ENCODE measurements around the gene HERC5. TPM values are rescaled to one million over a fixed set of nuclear protein-coding genes. Genes with fewer than 3 reads are reported as not detected.
A peak's percentile ranks its signal among the peaks of the same experiment; 100 is the strongest.
"Not testable (repeated sequence)": the region's sequence is repeated elsewhere in the genome, so short reads cannot be mapped to it uniquely, and the experiment has no call there.

HERC5 gene
- total RNA-seq, 2 experiments from 2014 or later = 30.2 TPM

GRCh38 chr4:88524171-88524570, 67.3 kb downstream of the HERC5 start:
- H3K9me3 Mint-ChIP-seq (ENCODE audit: insufficient read depth) = no peaks in the 10 kb centered on the region
- peak overlapping the region; percentile 95 for H3K4me3 Mint-ChIP-seq
- peak overlapping the region; percentile 68 for H3K27ac Mint-ChIP-seq
- ATAC-seq (no peak), DNase-seq (no peak)
- POLR2A ChIA-PET = interaction anchor here (0.7 to 1.7 kb wide), 2 partner anchors 67 to 234 kb away, joined by 5 to 6 read pairs; partner anchors contain the start of gene HERC5
- CTCF ChIA-PET = interaction anchor here (0.7 to 4.8 kb wide), 7 partner anchors 9 to 499 kb away, joined by 3 to 35 read pairs (median 4); no protein-coding TSS in a partner anchor
- peaks cover 15% of the 10 kb centered on the region for H3K36me3 Mint-ChIP-seq (ENCODE audit: low read depth)
- peaks cover 47% of the 10 kb centered on the region for H3K4me1 Mint-ChIP-seq (ENCODE audit: low read depth)
- H3K27me3 Mint-ChIP-seq (ENCODE audit: low read depth) = no peaks in the 10 kb centered on the region

- POLR2A ChIA-PET = interaction anchor here (1.1 kb wide), 1 partner anchor 137 kb away, joined by 4 read pairs; no protein-coding TSS in a partner anchor
Observed at GRCh38 chr4:88526221-88526815, 69.4 kb downstream of the HERC5 start.

GRCh38 chr4:88527787-88528186, 70.9 kb downstream of the HERC5 start:
- ATAC-seq (no peak), DNase-seq (no peak)
- Mint-ChIP-seq H3K36me3 (ENCODE audit: low read depth) (no peaks in the 10 kb centered on the region), H3K27me3 (ENCODE audit: low read depth) (no peaks in the 10 kb centered on the region), H3K27ac (no peak overlapping the region), H3K4me1 (ENCODE audit: low read depth) (peaks cover 30% of the 10 kb centered on the region), H3K9me3 (ENCODE audit: insufficient read depth) (no peaks in the 10 kb centered on the region), H3K4me3 (no peak overlapping the region)
- CTCF ChIA-PET = interaction anchor here (1.3 to 4.8 kb wide), 9 partner anchors 12 to 495 kb away, joined by 3 to 35 read pairs (median 5); no protein-coding TSS in a partner anchor
- POLR2A ChIA-PET = no interaction called here

More at GRCh38 chr4:88526221-88526815, 69.4 kb downstream of the HERC5 start:
- Mint-ChIP-seq H3K36me3 (ENCODE audit: low read depth) (peaks cover 6% of the 10 kb centered on the region), H3K4me3 (no peak overlapping the region), H3K27me3 (ENCODE audit: low read depth) (no peaks in the 10 kb centered on the region), H3K27ac (peak overlapping the region; percentile 34), H3K9me3 (ENCODE audit: insufficient read depth) (no peaks in the 10 kb centered on the region), H3K4me1 (ENCODE audit: low read depth) (peaks cover 43% of the 10 kb centered on the region)
- ATAC-seq = no peak
- CTCF ChIA-PET = interaction anchor here (1.0 to 4.8 kb wide), 18 partner anchors 10 to 496 kb away, joined by 3 to 35 read pairs (median 5); no protein-coding TSS in a partner anchor
- DNase-seq = no peak

- ChIA-PET CTCF (interaction anchor here (3.6 to 4.1 kb wide), 2 partner anchors 11 to 494 kb away, joined by 15 to 19 read pairs; no protein-coding TSS in a partner anchor), POLR2A (no interaction called here)
- H3K9me3 Mint-ChIP-seq (ENCODE audit: insufficient read depth) = no peaks in the 10 kb centered on the region
- ATAC-seq (no peak), DNase-seq (no peak)
- H3K27me3 Mint-ChIP-seq (ENCODE audit: low read depth) = no peaks in the 10 kb centered on the region
- H3K4me3 Mint-ChIP-seq = no peak overlapping the region
- no peak overlapping the region for H3K27ac Mint-ChIP-seq
- H3K36me3 Mint-ChIP-seq (ENCODE audit: low read depth) = no peaks in the 10 kb centered on the region
- peaks cover 28% of the 10 kb centered on the region for H3K4me1 Mint-ChIP-seq (ENCODE audit: low read depth)
Observed at GRCh38 chr4:88528861-88529260, 71.9 kb downstream of the HERC5 start.

- peaks cover 7% of the 10 kb centered on the region for H3K4me1 Mint-ChIP-seq (ENCODE audit: low read depth)
- no peaks in the 10 kb centered on the region for H3K36me3 Mint-ChIP-seq (ENCODE audit: low read depth)
- ATAC-seq (no peak), DNase-seq (no peak)
- no peaks in the 10 kb centered on the region for H3K9me3 Mint-ChIP-seq (ENCODE audit: insufficient read depth)
- no peak overlapping the region for H3K27ac Mint-ChIP-seq
- H3K4me3 Mint-ChIP-seq = no peak overlapping the region
- ChIA-PET CTCF (interaction anchor here (1.0 to 4.1 kb wide), 7 partner anchors 8 to 491 kb away, joined by 3 to 19 read pairs (median 5); no protein-coding TSS in a partner anchor), POLR2A (no interaction called here)
- H3K27me3 Mint-ChIP-seq (ENCODE audit: low read depth) = peaks cover 3% of the 10 kb centered on the region
Observed at GRCh38 chr4:88531549-88531948, 74.6 kb downstream of the HERC5 start.

GRCh38 chr4:88533088-88533790, 76.3 kb downstream of the HERC5 start:
- H3K27ac Mint-ChIP-seq = no peak overlapping the region
- ATAC-seq (no peak), DNase-seq (no peak)
- POLR2A ChIA-PET = no interaction called here
- H3K4me1 Mint-ChIP-seq (ENCODE audit: low read depth) = no peaks in the 10 kb centered on the region
- CTCF ChIA-PET = interaction anchor here (0.6 to 1.7 kb wide), 3 partner anchors 18 to 560 kb away, joined by 3 to 4 read pairs (median 3); no protein-coding TSS in a partner anchor
- H3K36me3 Mint-ChIP-seq (ENCODE audit: low read depth) = no peaks in the 10 kb centered on the region
- H3K9me3 Mint-ChIP-seq (ENCODE audit: insufficient read depth) = no peaks in the 10 kb centered on the region
- H3K27me3 Mint-ChIP-seq (ENCODE audit: low read depth) = peaks cover 3% of the 10 kb centered on the region
- no peak overlapping the region for H3K4me3 Mint-ChIP-seq

- peaks cover 3% of the 10 kb centered on the region for H3K27me3 Mint-ChIP-seq (ENCODE audit: low read depth)
- H3K27ac Mint-ChIP-seq = no peak overlapping the region
- H3K4me3 Mint-ChIP-seq = no peak overlapping the region
- no peaks in the 10 kb centered on the region for H3K9me3 Mint-ChIP-seq (ENCODE audit: insufficient read depth)
- ChIA-PET POLR2A (no interaction called here), CTCF (interaction anchor here (0.7 to 1.7 kb wide), 3 partner anchors 19 to 125 kb away, joined by 3 to 4 read pairs (median 3); no protein-coding TSS in a partner anchor)
- H3K4me1 Mint-ChIP-seq (ENCODE audit: low read depth) = peaks cover 1% of the 10 kb centered on the region
- ATAC-seq = no peak
- H3K36me3 Mint-ChIP-seq (ENCODE audit: low read depth) = no peaks in the 10 kb centered on the region
- DNase-seq = no peak
Observed at GRCh38 chr4:88533937-88534750, 77.2 kb downstream of the HERC5 start.

GRCh38 chr4:88535090-88535755, 78.3 kb downstream of the HERC5 start:
- POLR2A ChIA-PET = no interaction called here
- H3K27ac Mint-ChIP-seq = no peak overlapping the region
- ATAC-seq = no peak
- H3K36me3 Mint-ChIP-seq (ENCODE audit: low read depth) = no peaks in the 10 kb centered on the region
- H3K9me3 Mint-ChIP-seq (ENCODE audit: insufficient read depth) = no peaks in the 10 kb centered on the region
- peaks cover 5% of the 10 kb centered on the region for H3K27me3 Mint-ChIP-seq (ENCODE audit: low read depth)
- H3K4me1 Mint-ChIP-seq (ENCODE audit: low read depth) = peaks cover 8% of the 10 kb centered on the region
- H3K4me3 Mint-ChIP-seq = no peak overlapping the region
- CTCF ChIA-PET = interaction anchor here (0.7 to 1.7 kb wide), 4 partner anchors 10 to 124 kb away, joined by 3 to 4 read pairs (median 4); no protein-coding TSS in a partner anchor
- no peak for DNase-seq

- Mint-ChIP-seq H3K4me1 (ENCODE audit: low read depth) (peaks cover 8% of the 10 kb centered on the region), H3K27ac (no peak overlapping the region), H3K9me3 (ENCODE audit: insufficient read depth) (no peaks in the 10 kb centered on the region), H3K36me3 (ENCODE audit: low read depth) (no peaks in the 10 kb centered on the region), H3K4me3 (no peak overlapping the region), H3K27me3 (ENCODE audit: low read depth) (peaks cover 15% of the 10 kb centered on the region)
- POLR2A ChIA-PET = no interaction called here
- no peak for ATAC-seq
- no peak for DNase-seq
- CTCF ChIA-PET = interaction anchor here (0.8 to 1.0 kb wide), 2 partner anchors 35 to 122 kb away, joined by 3 read pairs; no protein-coding TSS in a partner anchor
Observed at GRCh38 chr4:88537709-88538108, 80.8 kb downstream of the HERC5 start.

- CTCF ChIA-PET = interaction anchor here (0.7 to 2.9 kb wide), 60 partner anchors 9 to 1102 kb away, joined by 3 to 54 read pairs (median 4); partner anchors contain the start of gene NAP1L5
- H3K4me3 Mint-ChIP-seq; ATAC-seq; H3K27ac Mint-ChIP-seq; H3K9me3 Mint-ChIP-seq (ENCODE audit: insufficient read depth); H3K36me3 Mint-ChIP-seq (ENCODE audit: low read depth); H3K4me1 Mint-ChIP-seq (ENCODE audit: low read depth): not testable (repeated sequence)
- H3K27me3 Mint-ChIP-seq (ENCODE audit: low read depth) = peaks cover 21% of the 10 kb centered on the region
- peak; percentile 77 for DNase-seq
- POLR2A ChIA-PET = interaction anchor here (0.7 kb wide), 1 partner anchor 482 kb away, joined by 3 read pairs; no protein-coding TSS in a partner anchor
Observed at GRCh38 chr4:88539322-88540068, 82.6 kb downstream of the HERC5 start.

All from activated CD8-positive, alpha-beta T cell treated with anti-CD3 and anti-CD28 coated beads, Interleukin-2, amount 10 ng/mL, durations not matched to agents 7 days and 5 days (primary cell).